ES-I3 (cell line): ENCODE results near the gene TMC5.

ENCODE experiments used
- H3K36me3 ChIP-seq: 2 replicates; pipeline ENCODE4 v1.6.1; 2013; ENCODE audit warnings: mild to moderate bottlenecking, low read length, control low read depth, moderate library complexity; ENCODE audit not compliant: insufficient read depth
- H3K4me1 ChIP-seq: 2 replicates; pipeline ENCODE4 v1.6.1; 2013; ENCODE audit warnings: mild to moderate bottlenecking, control low read depth, low read length; ENCODE audit not compliant: insufficient read depth
- H3K9ac ChIP-seq: 2 replicates; pipeline ENCODE4 v1.6.1; 2013; ENCODE audit warnings: low read depth, mild to moderate bottlenecking, low read length, moderate library complexity
- H3K9me3 ChIP-seq: 2 replicates; pipeline ENCODE4 v1.6.1; 2013; ENCODE audit warnings: mild to moderate bottlenecking, low read length, moderate library complexity; ENCODE audit not compliant: control insufficient read depth, insufficient read depth

The TMC5 gene

DNA sequence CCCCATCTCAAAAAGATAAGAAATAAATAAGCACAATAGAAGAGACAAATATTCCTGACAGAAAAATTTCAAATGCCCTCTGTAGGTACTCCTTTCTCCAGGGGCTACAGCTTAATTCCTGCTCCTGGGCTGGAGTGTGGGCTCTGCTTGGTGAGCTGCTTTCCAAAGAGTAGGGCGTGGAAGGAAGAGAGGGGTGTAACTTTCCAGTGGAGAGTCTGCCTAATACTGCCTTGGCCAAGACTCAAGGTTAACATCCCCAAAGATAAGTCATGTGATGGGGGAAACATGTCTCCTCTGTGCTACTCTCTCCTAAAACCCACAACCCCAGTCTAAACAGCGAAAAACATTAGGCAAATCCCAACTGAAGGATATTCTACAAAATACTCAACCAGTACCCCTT is 42.7 kb downstream of the TMC5 start:
- no peaks in the 10 kb centered on the region for H3K9me3 ChIP-seq

DNA sequence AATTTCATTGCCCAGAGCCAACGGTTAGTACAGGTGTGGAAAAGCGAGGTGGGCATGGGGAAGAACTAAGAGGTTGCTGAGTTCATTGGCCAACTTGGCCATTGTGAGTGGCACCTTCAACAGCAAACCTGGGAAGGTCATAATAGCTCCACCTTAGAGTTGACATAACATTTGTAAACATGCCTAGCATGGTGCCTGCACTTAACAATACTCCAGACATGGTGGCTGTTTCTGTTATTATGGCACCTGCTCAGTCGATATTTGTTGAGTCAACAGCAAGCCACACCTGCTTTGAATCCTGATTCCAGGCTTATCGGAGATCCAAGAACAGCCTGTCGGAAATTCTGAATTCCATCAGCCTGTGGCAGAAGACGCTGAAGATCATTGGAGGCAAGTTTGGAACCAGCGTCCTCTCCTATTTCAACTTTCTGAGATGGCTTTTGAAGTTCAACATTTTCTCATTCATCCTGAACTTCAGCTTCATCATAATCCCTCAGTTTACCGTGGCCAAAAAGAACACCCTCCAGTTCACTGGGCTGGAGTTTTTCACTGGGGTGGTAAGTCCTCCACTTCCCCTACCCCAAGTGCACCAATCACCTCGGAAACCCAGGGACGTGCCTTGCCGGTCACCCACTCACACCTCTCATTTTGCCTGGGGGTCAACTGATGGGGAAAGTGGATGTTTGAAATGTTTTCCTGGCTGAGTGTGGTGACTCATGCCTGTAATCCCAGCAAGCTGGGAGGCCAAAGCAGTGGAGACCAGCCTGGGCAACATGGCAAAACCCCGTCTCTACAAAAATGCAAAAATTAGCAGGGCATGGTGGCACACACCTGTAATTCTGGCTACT is 46.0 kb downstream of the TMC5 start:
- no peaks in the 10 kb centered on the region for H3K36me3 ChIP-seq
- H3K9me3 ChIP-seq, result no peaks in the 10 kb centered on the region
- no peaks in the 10 kb centered on the region for H3K4me1 ChIP-seq
- H3K9ac ChIP-seq, result no peak overlapping the region

More for the DNA sequence above, 42.7 kb downstream of the TMC5 start:
- Histone ChIP-seq H3K36me3 (no peaks in the 10 kb centered on the region), H3K9ac (no peak overlapping the region), H3K4me1 (no peaks in the 10 kb centered on the region)

GRCh38 chr16:19468300-19468699 is 50.6 kb downstream of the TMC5 start:
- Histone ChIP-seq H3K36me3 (no peaks in the 10 kb centered on the region), H3K9me3 (no peaks in the 10 kb centered on the region), H3K9ac (no peak overlapping the region)

DNA sequence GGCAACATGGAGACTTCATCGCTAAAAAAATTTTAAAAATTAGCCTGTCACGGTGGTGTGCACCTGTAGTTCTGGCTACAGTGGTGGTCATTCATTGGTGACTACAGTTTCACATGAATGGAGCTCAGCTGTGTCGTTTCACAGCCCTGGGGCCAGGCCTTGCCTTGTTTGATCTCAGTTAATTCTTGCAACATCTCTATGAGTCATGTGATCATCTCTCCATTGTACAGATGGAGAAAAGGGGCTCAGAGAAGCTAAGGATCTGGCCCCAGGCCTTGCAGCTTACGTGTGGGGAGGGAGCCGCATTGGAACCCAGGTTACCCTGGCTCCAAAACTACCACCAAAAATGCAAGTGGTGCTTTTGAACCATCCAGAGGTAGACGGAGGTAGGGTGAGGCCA is 54.8 kb downstream of the TMC5 start:
- no peaks in the 10 kb centered on the region for H3K4me1 ChIP-seq
- H3K36me3 ChIP-seq, result no peaks in the 10 kb centered on the region
- no peaks in the 10 kb centered on the region for H3K9me3 ChIP-seq
- no peak overlapping the region for H3K9ac ChIP-seq

More at GRCh38 chr16:19468300-19468699, 50.6 kb downstream of the TMC5 start:
- H3K4me1 ChIP-seq, result no peaks in the 10 kb centered on the region

DNA sequence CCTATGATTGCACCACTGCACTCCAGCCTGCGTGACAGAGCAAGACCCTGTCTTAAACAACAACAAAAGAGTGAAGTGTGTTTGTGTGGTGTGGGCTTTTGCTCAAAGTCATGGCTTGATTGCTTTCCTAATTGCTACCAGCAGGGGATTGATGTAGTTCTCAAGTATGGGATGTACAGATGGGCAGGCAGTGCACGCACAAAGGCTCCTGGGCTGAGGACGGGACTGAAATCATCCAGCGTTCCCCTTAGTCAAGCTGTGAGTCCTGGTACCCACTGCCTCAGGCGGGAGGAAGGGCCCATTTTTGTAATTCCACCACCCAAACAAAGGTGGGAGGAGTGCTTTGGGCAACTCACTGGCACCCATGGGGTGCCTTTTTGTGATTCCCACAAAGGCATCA is 56.9 kb downstream of the TMC5 start:
- no peak overlapping the region for H3K9ac ChIP-seq
- no peaks in the 10 kb centered on the region for H3K36me3 ChIP-seq
- no peaks in the 10 kb centered on the region for H3K9me3 ChIP-seq
- H3K4me1 ChIP-seq, result 0 out of 2 replicates have a peak, but pooled peaks cover 5% of the 10 kb centered on the region

DNA sequence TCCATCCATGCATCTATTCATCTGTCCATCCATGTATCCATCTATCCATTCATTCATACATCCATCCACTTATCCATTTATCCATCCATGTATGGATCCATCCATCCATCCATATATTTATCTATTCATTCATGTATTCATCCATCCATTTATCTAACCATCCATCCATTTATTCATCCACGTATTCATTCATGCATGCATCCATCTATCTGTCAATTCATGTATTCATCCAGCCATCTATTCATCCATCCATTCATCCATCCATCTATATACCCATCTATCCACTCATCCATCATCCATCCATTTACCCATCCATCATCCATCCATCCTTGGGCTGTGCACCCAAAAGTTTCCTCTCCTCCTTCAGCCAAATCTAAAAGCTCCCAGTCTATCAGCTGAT is 60.8 kb downstream of the TMC5 start:
- Histone ChIP-seq H3K9me3 (peaks cover 8% of the 10 kb centered on the region; the same call in 1 of the 2 replicates), H3K4me1 (0 out of 2 replicates have a peak, but pooled peaks cover 5% of the 10 kb centered on the region), H3K9ac (no peak overlapping the region; the same call in 1 of the 2 replicates), H3K36me3 (no peaks in the 10 kb centered on the region)

GRCh38 chr16:19479302-19479721 is 61.6 kb downstream of the TMC5 start:
- no peak overlapping the region for H3K9ac ChIP-seq
- H3K4me1 ChIP-seq, result 0 out of 2 replicates have a peak, but pooled peaks cover 5% of the 10 kb centered on the region
- peaks cover 8% of the 10 kb centered on the region; the same call in 1 of the 2 replicates for H3K9me3 ChIP-seq
- no peaks in the 10 kb centered on the region for H3K36me3 ChIP-seq

- no peak overlapping the region for H3K9ac ChIP-seq
- H3K9me3 ChIP-seq, result peaks cover 8% of the 10 kb centered on the region; the same call in 1 of the 2 replicates
- H3K4me1 ChIP-seq, result 0 out of 2 replicates have a peak, but pooled peaks cover 5% of the 10 kb centered on the region
- H3K36me3 ChIP-seq, result no peaks in the 10 kb centered on the region
These were observed 63.6 kb downstream of the TMC5 start for GRCh38 chr16:19481296-19481695.

DNA sequence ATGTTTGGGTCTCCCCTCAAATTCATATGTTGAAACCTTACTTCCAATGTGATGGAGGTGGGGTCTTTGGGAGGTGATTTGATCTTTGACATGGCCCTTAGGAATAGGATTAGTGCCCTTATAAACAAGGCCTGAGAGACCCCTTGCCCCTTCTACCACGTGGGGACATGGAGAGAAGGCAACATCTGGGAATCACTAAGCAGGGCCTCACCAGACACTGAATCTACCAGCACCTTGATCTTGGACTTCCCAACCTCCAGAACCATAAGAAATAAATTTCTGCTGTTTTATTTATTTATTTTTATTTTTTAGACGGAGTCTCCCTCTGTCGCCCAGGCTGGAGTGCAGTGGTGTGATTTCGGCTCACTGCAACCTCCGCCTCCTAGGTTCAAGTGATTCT is 64.1 kb downstream of the TMC5 start:
- no peak overlapping the region for H3K9ac ChIP-seq
- peaks cover 8% of the 10 kb centered on the region; the same call in 1 of the 2 replicates for H3K9me3 ChIP-seq
- no peaks in the 10 kb centered on the region for H3K36me3 ChIP-seq
- H3K4me1 ChIP-seq, result 0 out of 2 replicates have a peak, but pooled peaks cover 5% of the 10 kb centered on the region

GRCh38 chr16:19482291-19482690 is 64.6 kb downstream of the TMC5 start:
- H3K9me3 ChIP-seq, result peaks cover 8% of the 10 kb centered on the region; the same call in 1 of the 2 replicates
- no peaks in the 10 kb centered on the region for H3K36me3 ChIP-seq
- 0 out of 2 replicates have a peak, but pooled peaks cover 5% of the 10 kb centered on the region for H3K4me1 ChIP-seq
- H3K9ac ChIP-seq, result no peak overlapping the region

DNA sequence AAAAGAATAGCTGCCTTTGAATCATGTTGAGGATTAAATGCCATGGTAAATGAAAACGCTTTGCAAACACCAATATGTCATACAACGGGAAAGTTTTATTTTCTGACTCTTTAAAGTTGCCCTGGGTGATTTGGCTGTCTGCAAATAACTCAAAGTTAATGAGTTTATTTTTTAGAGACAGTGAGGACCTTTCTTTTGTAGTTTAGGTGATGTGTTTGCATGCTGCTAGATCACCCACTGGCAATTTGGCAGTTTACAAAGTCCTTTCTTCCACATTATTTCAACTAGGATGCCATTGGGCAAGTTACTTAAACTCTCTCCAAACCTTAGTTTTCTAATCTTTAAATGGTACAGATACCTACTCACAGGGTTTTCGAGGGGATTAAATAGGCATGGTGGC is 66.4 kb downstream of the TMC5 start:
- Histone ChIP-seq H3K9ac (no peak overlapping the region), H3K4me1 (peaks cover 17% of the 10 kb centered on the region), H3K36me3 (no peaks in the 10 kb centered on the region), H3K9me3 (peaks cover 8% of the 10 kb centered on the region; the same call in 1 of the 2 replicates)

- H3K4me1 ChIP-seq, result peaks cover 12% of the 10 kb centered on the region
- no peaks in the 10 kb centered on the region for H3K36me3 ChIP-seq
- H3K9ac ChIP-seq, result no peak overlapping the region
- H3K9me3 ChIP-seq, result peaks cover 8% of the 10 kb centered on the region; the same call in 1 of the 2 replicates
These were observed 67.9 kb downstream of the TMC5 start for GRCh38 chr16:19485611-19486010.

DNA sequence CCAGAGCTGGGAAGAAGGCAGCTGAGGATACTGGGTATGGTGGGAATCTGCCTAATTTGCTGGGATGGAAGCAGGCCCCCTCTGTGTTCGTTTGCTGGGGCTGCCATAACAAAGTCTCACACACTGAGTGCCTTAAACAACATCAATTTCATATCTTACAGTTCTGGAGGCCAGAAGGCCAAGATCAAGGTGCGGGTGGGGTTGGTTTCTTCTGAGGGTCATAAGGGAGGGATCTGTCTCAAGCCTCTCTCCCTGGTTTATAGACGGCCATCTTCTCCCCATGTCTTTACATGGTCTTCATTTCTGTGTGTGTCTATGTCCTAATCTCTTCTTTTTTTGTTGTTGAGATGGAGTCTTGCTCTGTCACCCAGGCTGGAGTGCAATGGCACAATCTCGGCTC is 68.4 kb downstream of the TMC5 start:
- peaks cover 12% of the 10 kb centered on the region for H3K4me1 ChIP-seq
- H3K9ac ChIP-seq, result no peak overlapping the region
- H3K9me3 ChIP-seq, result peaks cover 8% of the 10 kb centered on the region; the same call in 1 of the 2 replicates
- H3K36me3 ChIP-seq, result no peaks in the 10 kb centered on the region

DNA sequence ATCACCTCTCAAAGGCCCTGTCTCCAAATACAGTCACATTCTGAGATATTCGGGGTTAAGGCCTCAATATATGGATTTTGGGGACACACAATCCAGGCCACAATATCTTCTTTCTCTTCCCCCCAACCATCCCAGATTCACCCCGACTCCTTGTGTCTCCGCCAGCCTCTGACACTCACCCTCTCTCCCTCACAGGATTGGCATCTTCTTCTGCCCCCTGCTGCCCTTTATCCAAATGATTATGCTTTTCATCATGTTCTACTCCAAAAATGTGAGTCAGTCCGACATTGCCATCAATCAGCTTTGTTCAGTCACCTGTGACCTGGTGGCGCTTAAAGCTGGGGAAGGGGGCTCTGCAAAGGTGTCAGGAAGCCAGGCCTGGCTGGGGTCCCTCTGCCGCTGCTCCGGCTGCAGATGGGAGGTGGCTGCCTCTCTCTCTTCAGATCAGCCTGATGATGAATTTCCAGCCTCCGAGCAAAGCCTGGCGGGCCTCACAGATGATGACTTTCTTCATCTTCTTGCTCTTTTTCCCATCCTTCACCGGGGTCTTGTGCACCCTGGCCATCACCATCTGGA is 69.2 kb downstream of the TMC5 start:
- H3K9me3 ChIP-seq, result no peaks in the 10 kb centered on the region
- H3K4me1 ChIP-seq, result peaks cover 12% of the 10 kb centered on the region
- no peaks in the 10 kb centered on the region for H3K36me3 ChIP-seq
- no peak overlapping the region for H3K9ac ChIP-seq
